Measurements from ENCODE around the gene AAK1.

Gene AAK1

DNA sequence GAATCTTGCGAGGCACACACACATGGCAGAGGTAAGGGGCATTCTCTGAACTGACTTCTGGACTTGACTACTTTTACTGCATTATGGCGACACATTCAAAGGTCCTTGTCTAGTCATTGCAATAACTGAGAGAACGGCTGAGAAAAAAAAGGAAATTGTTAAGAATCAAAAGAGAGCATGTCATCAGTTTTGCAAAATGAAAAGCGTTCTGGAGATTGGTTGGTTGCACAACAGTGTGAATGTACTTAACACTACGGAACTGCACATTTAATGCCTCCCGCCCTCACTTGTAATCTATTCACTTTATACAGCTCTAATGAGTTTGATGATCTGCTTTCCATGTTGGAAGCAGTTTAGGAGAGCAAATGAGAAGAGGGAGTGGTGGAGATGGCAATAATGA is 137.8 kb downstream of the AAK1 start:
- no peak overlapping the region for H3K4me3 ChIP-seq (ENCODE audit: low read depth, low read length)
- TF ChIP-seq, protein P1, sequence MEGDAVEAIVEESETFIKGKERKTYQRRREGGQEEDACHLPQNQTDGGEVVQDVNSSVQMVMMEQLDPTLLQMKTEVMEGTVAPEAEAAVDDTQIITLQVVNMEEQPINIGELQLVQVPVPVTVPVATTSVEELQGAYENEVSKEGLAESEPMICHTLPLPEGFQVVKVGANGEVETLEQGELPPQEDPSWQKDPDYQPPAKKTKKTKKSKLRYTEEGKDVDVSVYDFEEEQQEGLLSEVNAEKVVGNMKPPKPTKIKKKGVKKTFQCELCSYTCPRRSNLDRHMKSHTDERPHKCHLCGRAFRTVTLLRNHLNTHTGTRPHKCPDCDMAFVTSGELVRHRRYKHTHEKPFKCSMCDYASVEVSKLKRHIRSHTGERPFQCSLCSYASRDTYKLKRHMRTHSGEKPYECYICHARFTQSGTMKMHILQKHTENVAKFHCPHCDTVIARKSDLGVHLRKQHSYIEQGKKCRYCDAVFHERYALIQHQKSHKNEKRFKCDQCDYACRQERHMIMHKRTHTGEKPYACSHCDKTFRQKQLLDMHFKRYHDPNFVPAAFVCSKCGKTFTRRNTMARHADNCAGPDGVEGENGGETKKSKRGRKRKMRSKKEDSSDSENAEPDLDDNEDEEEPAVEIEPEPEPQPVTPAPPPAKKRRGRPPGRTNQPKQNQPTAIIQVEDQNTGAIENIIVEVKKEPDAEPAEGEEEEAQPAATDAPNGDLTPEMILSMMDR (conservative IDR thresholded peaks at IDR 0.05; ENCODE audit: low read depth, low read length), result no peak
- no peak for DNase-seq (ENCODE audit: low read depth)

DNA sequence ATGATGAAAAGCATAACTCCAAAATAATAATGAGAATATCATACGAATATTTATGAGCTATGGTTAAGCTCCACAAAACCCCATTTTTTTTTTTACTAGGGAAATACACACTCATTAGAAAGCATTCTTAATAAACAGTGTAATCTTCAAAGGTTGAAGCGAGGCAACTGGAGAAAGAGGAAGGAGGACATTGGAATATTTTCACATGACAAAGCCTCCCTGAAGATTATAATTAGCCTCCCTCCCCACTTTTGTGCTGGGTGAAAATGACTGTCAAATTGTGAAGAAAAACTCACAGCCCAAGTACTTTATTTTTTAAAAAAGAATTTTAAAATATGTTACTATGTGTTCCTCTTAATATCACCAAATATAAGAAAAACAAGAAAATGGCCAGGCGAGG is 142.2 kb downstream of the AAK1 start:
- no peak for DNase-seq (ENCODE audit: low read depth)
- TF ChIP-seq, protein P1 (conservative IDR thresholded peaks at IDR 0.05; ENCODE audit: low read depth, low read length), result no peak
- no peak overlapping the region for H3K4me3 ChIP-seq (ENCODE audit: low read depth, low read length)

DNA sequence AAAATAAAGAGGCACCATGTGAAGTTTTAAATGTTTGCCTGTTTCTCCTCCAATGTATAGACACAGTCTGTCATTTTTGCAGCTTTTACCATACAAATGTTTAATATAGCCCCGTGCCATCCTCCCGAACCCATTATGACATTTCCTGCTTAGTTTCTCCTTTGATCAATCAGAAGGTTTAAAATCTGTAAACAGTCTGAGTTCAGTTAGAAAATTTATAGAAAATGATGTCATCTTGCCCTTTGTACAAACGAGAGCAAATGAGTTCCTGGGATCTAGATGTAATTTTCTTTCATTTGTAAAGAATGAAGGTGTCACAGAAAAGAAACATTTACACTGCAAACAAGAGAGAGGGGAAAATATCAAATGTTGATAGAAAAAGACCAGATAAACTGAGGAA is 143.6 kb downstream of the AAK1 start:
- DNase-seq (ENCODE audit: low read depth), result no peak
- TF ChIP-seq, protein P1 (conservative IDR thresholded peaks at IDR 0.05; ENCODE audit: low read depth, low read length), result no peak
- no peak overlapping the region for H3K4me3 ChIP-seq (ENCODE audit: low read depth, low read length)

DNA sequence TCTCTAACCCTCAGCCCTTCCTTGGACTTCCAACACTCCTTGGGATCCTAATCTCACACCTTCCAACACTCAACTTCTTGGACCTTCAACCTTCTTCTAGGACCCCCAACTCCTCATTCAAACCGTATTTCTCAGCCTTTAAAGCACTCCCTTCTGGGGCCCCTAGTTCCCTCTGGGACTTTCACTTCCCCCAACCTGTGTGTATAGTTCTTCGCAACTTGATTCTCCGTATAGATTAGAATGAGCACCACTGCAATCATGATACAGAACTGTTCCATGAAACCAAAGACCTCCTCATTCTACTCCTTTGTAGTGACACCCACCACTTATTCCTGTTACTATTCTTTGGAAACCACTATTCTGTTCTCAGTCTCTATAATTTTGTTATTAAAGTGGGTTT is 144.3 kb downstream of the AAK1 start:
- TF ChIP-seq, protein P1 (conservative IDR thresholded peaks at IDR 0.05; ENCODE audit: low read depth, low read length), result no peak
- no peak overlapping the region for H3K4me3 ChIP-seq (ENCODE audit: low read depth, low read length)
- DNase-seq (ENCODE audit: low read depth), result no peak

DNA sequence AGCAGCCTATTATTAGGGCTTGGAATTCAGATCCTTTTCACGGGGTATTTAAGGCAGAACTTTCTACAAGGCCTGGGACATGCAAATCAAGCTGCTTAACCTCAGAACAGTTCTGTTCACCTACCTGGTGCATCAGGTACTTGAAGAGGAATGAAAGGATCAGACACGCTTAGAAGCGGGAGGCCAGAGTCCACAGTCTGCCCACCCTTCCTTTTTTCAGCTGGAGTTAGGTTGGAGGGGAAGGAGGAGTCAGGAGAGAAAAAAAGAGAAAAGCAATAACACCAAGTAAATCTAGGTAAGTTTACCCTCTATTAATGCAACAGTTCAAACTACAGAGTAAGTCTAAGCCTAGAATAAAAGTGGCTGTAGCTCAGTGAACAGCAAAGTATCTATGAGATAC is 147.7 kb downstream of the AAK1 start:
- DNase-seq (ENCODE audit: low read depth), result no peak
- H3K4me3 ChIP-seq (ENCODE audit: low read depth, low read length), result no peak overlapping the region
- TF ChIP-seq, protein P1 (conservative IDR thresholded peaks at IDR 0.05; ENCODE audit: low read depth, low read length), result no peak

DNA sequence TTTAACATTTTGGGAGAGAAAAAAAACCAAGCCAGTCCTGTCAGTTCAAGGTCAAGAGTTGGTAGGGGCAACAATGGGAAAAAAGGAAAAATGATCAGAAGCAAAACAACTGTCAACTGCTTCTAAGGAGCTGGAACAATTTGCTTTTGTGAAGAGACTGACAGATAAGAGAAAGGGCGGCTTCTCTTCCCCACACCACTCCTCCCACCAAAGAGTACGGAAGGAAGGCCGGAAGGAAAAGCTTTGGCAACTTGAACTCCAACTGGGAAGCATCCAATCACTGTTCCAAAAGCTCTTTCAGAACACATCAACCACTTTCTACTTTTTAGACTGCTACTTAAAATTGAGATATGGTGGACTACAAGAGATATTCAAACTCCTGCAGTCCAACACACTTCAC is 148.5 kb downstream of the AAK1 start:
- H3K4me3 ChIP-seq (ENCODE audit: low read depth, low read length), result no peak overlapping the region
- TF ChIP-seq, protein P1 (conservative IDR thresholded peaks at IDR 0.05; ENCODE audit: low read depth, low read length), result no peak
- no peak for DNase-seq (ENCODE audit: low read depth)

DNA sequence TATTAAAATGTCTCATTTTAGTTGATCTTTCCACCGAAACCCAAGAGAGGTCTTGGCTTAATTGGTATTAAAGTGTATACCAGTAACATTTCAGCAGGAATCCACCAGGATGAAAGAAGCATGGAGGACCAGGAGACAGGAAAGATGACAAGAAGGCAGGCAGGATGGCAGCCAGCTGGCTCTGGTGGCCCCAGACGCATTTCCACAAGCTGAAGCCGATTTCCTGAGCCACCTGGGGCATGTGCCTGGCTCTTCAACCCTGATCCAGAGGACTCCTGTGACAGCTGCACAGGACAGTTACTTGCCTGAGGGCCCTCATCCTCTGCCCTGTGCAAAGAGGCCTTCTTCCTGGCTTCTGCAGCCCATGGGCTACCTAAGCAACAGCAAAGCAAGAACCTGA is 149.4 kb downstream of the AAK1 start:
- H3K4me3 ChIP-seq (ENCODE audit: low read depth, low read length), result no peak overlapping the region
- TF ChIP-seq, protein P1 (conservative IDR thresholded peaks at IDR 0.05; ENCODE audit: low read depth, low read length), result no peak
- DNase-seq (ENCODE audit: low read depth), result no peak

Measured in choroid plexus epithelial cell (primary cell).